Tibial nerve (tissue), 4 donors: ENCODE measurements around the gene ALDH7A1. TPM values are rescaled to one million over a fixed set of nuclear protein-coding genes. Genes with fewer than 3 reads are reported as not detected.

ENCODE experiments used
- DNase-seq, 2 donors: peaks; one replicate each; pipeline ENCODE4 v3.0.0-alpha.2; 2019; ENCODE audit warnings: low spot score in 2 of 2
- H3K27ac ChIP-seq, 4 donors: fragments of 200-600 bp; sonication (generic) in 3 of 4; one replicate each; pipeline ENCODE4 v1.5.1; 2017 to 2019; ENCODE audit warnings: mild to moderate bottlenecking in 1 of 4
- H3K27me3 ChIP-seq, 2 donors: fragments of 200-600 bp; sonication (generic) in 1 of 2; one replicate each; pipeline versions ENCODE4 v1.5.1 to v1.6.0; 2017 to 2019
- H3K36me3 ChIP-seq, 3 donors: fragments of 200-600 bp; sonication (generic); one replicate each; pipeline ENCODE4 v1.5.1; 2018 to 2019
- H3K4me1 ChIP-seq, 4 donors: fragments of 200-600 bp; sonication (generic) in 3 of 4; one replicate each; pipeline ENCODE4 v1.5.1; 2017 to 2019
- H3K4me3 ChIP-seq, 4 donors: fragments of 200-600 bp; sonication (generic) in 3 of 4; one replicate each; pipeline ENCODE4 v1.5.1; 2017 to 2019; ENCODE audit warnings: mild to moderate bottlenecking in 1 of 4, moderate library complexity in 1 of 4
- H3K9me3 ChIP-seq, 4 donors: fragments of 200-600 bp; sonication (generic) in 3 of 4; one replicate each; pipeline ENCODE4 v1.5.1; 2017 to 2019
- EP300 ChIP-seq, 2 donors: sonication (generic); formaldehyde crosslinking; IDR thresholded peaks; one replicate each; pipeline ENCODE4 v1.6.1; 2017; ENCODE audit warnings: antibody characterized with exemption in 2 of 2, mild to moderate bottlenecking in 1 of 2
- POLR2A ChIP-seq, 2 donors: fragments of 450-650 bp; IDR thresholded peaks; one replicate each; pipeline ENCODE4 v1.6.1; 2017; ENCODE audit warnings: antibody characterized with exemption in 2 of 2, mild to moderate bottlenecking in 2 of 2, moderate library complexity in 2 of 2
- WGBS, 2 donors: methylation state at CpG; one replicate each; pipeline ENCODE4 v1.1.5; 2018; 5-methylcytosine and 5-hydroxymethylcytosine counted together
- small RNA-seq: library from RNA; depleted of rRNA; stranded (forward); fragments of <200 nt; gene quantifications from one replicate; pipeline ENCODE3, GENCODE V24; 2016
- total RNA-seq, 4 donors: library from RNA; depleted of rRNA; stranded (reverse); fragments of >200 nt; gene quantifications; one replicate each; pipeline ENCODE4 v1.1.0, GENCODE V29; 2016
- TF ChIP-seq, protein P1 (sequence below), 5 experiments: fragments of 200-600 bp in 3 of 5; fragments of 450-650 bp in 2 of 5; sonication (generic) in 3 of 5; IDR thresholded peaks; one replicate each; pipeline ENCODE4 v1.5.1; 2016 to 2019; ENCODE audit warnings: antibody characterized with exemption in 5 of 5, mild to moderate bottlenecking in 3 of 5, moderate library complexity in 2 of 5

The ALDH7A1 gene
- total RNA-seq, 4 donors from 2014 or later: 20.7 to 41.0 (median 32.9) TPM

DNA sequence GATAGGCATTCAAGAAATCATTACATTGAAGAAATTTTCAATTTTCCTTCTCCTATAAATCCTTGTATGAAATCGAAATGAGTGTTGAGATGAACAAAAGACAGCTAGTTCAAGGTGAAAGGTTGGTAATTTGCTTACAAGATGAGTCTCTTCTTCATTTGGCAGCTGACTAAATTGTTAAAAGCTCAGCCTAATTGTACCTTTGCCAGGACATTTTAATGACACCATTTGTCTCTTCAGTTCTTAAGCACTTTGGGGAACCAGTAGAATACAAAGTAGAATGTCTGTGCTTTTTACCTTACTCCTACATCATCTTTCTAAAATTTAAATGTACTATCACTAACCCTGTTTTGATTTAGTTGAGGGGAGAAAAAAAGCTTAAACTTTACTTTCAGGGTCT lies 112.4 kb downstream of the ALDH7A1 start:
- no peak for DNase-seq
- H3K4me1 ChIP-seq: peaks cover 0 to 51% (median 8%) of the 10 kb centered on the region in 4 donors
- H3K27ac ChIP-seq: peak overlapping the region in 3 of 4 donors; percentile 2 to 84 (median 72)
- H3K9me3 ChIP-seq: no peaks in the 10 kb centered on the region
- TF ChIP-seq, protein P1, sequence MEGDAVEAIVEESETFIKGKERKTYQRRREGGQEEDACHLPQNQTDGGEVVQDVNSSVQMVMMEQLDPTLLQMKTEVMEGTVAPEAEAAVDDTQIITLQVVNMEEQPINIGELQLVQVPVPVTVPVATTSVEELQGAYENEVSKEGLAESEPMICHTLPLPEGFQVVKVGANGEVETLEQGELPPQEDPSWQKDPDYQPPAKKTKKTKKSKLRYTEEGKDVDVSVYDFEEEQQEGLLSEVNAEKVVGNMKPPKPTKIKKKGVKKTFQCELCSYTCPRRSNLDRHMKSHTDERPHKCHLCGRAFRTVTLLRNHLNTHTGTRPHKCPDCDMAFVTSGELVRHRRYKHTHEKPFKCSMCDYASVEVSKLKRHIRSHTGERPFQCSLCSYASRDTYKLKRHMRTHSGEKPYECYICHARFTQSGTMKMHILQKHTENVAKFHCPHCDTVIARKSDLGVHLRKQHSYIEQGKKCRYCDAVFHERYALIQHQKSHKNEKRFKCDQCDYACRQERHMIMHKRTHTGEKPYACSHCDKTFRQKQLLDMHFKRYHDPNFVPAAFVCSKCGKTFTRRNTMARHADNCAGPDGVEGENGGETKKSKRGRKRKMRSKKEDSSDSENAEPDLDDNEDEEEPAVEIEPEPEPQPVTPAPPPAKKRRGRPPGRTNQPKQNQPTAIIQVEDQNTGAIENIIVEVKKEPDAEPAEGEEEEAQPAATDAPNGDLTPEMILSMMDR (IDR thresholded peaks at IDR 0.05): no peak
- TF ChIP-seq EP300 (IDR thresholded peaks at IDR 0.05) (no peak), POLR2A (IDR thresholded peaks at IDR 0.05) (no peak)
- H3K4me3 ChIP-seq: no peak overlapping the region
- peaks cover 0 to 66% (median 6%) of the 10 kb centered on the region in 3 donors for H3K36me3 ChIP-seq
- WGBS, 2 donors: 72 to 73% methylated on average over 1 of the region's 1 CpG
- H3K27me3 ChIP-seq: no peaks in the 10 kb centered on the region

DNA sequence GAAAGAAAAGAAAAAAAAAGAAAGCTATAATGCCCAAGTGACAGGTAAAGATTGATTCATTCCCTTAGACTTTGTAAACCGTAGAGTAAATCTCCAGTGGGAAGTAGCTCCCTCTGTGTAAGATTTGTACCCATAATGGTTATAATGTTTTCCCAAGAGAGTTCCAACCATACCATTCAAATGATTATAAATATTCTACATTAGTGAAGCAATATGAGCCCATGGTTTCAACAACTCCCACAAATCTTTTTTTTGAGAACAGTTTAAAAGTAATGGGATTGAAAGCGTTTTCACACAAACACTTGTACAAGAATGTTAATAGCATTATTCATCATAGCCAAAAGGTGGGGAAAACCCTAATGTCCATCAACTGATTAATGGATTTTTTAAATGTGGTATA lies 113.8 kb downstream of the ALDH7A1 start:
- peaks cover 0 to 55% (median 6%) of the 10 kb centered on the region in 3 donors for H3K36me3 ChIP-seq
- no peaks in the 10 kb centered on the region for H3K9me3 ChIP-seq
- no peak overlapping the region for H3K4me3 ChIP-seq
- WGBS, 2 donors: 85 to 87% methylated on average over 2 of the region's 2 CpGs
- no peak for DNase-seq
- peak overlapping the region in 1 of 4 donors; percentile 84 for H3K27ac ChIP-seq
- H3K4me1 ChIP-seq: peaks cover 0 to 59% (median 9%) of the 10 kb centered on the region in 4 donors
- no peak for TF ChIP-seq EP300 (IDR thresholded peaks at IDR 0.05)
- TF ChIP-seq, protein P1 (IDR thresholded peaks at IDR 0.05): no peak
- no peak for TF ChIP-seq POLR2A (IDR thresholded peaks at IDR 0.05)
- no peaks in the 10 kb centered on the region for H3K27me3 ChIP-seq

Small RNA genes within 50 kb of the gene (small RNA-seq; reads per million reads assigned to genes)
- not detected for gene RNU6-290P

Other genes with a start within 250 kb of the ALDH7A1 start
- gene GRAMD2B, start 171.8 kb downstream of the ALDH7A1 start, total RNA-seq: 10 to 100 TPM; 37.7 to 61.5 (median 44.6) TPM
- 10 to 100 TPM; 23.2 to 57.5 (median 45.8) TPM for gene PHAX, start 5.7 kb upstream of the ALDH7A1 start, total RNA-seq
- gene LMNB1, start 181.9 kb upstream of the ALDH7A1 start, total RNA-seq: 10 to 100 TPM in 3 of 4 donors, 1 to 10 TPM in 1; 5.2 to 18.9 (median 12.0) TPM